SU-DHL-6 (cell line): Measurements from ENCODE around the gene RNF19B.

Experiments
- EZH2phosphoT487 ChIP-seq: fragments of 200-600 bp; sonication (generic), shearing (Covaris generic); conservative IDR thresholded peaks from 2 replicates; pipeline ENCODE4 v1.6.1; 2018; ENCODE audit warnings: mild to moderate bottlenecking, antibody characterized with exemption, low read length, moderate library complexity, mixed read lengths
- TF ChIP-seq, protein P1 (sequence below): fragments of 200-600 bp; sonication (generic); IDR thresholded peaks from one replicate; pipeline ENCODE4 v1.5.1; 2017; ENCODE audit warnings: antibody characterized with exemption, mild to moderate bottlenecking, low read length, moderate library complexity; ENCODE audit not compliant: insufficient read depth, poor library complexity, severe bottlenecking

DNA sequence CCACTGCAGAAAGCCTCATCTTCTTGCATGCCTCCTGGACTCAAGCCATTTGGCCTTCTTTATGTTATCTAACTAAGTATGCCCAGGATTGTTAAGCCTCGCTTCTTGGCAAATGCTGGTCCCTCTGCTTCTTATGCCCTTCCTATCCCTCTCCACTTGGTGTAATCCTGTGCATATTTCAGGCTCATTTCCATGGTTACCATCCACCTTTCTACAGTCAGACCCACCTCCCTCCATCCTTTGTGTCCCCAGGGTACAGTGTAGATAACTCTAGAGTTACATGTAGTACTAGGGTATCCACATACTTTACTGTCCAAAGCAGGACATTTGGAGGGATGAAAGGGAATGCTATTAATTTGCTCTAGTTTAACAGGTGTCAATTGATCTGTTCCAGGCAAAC lies 6.5 kb upstream of the RNF19B start:
- no peak for TF ChIP-seq EZH2phosphoT487
- TF ChIP-seq, protein P1, sequence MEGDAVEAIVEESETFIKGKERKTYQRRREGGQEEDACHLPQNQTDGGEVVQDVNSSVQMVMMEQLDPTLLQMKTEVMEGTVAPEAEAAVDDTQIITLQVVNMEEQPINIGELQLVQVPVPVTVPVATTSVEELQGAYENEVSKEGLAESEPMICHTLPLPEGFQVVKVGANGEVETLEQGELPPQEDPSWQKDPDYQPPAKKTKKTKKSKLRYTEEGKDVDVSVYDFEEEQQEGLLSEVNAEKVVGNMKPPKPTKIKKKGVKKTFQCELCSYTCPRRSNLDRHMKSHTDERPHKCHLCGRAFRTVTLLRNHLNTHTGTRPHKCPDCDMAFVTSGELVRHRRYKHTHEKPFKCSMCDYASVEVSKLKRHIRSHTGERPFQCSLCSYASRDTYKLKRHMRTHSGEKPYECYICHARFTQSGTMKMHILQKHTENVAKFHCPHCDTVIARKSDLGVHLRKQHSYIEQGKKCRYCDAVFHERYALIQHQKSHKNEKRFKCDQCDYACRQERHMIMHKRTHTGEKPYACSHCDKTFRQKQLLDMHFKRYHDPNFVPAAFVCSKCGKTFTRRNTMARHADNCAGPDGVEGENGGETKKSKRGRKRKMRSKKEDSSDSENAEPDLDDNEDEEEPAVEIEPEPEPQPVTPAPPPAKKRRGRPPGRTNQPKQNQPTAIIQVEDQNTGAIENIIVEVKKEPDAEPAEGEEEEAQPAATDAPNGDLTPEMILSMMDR, result no peak
